ENCODE results near the gene ATP6V0D1.

- no peak for TF ChIP-seq POLR2AphosphoS5 (IDR thresholded peaks at IDR 0.05)
- TF ChIP-seq CTCF (IDR thresholded peaks at IDR 0.05), result no peak
- no peak for TF ChIP-seq POLR2A (IDR thresholded peaks at IDR 0.05)
Measured at GRCh38 chr16:67395105-67395457, 85.9 kb downstream of the ATP6V0D1 start.
